GM18502 (cell line): ENCODE results near the gene GFAP.

ENCODE experiments used
- ATAC-seq: cut with Tn5 transposase; IDR thresholded peaks from one replicate; pipeline ENCODE4 v1.9.1; 2021; ENCODE audit warnings: mild to moderate bottlenecking; ENCODE audit not compliant: unreplicated experiment, poor library complexity

GFAP gene

GRCh38 chr17:44903012-44903685 is 12.2 kb downstream of the GFAP start:
- no peak for ATAC-seq

GRCh38 chr17:44902135-44902760 is 13.1 kb downstream of the GFAP start:
- no peak for ATAC-seq

- ATAC-seq, result no peak
These were observed 13.8 kb downstream of the GFAP start for GRCh38 chr17:44901411-44901921.

- no peak for ATAC-seq
These were observed 14.4 kb downstream of the GFAP start for GRCh38 chr17:44900894-44901293.

- peak; percentile 76 for ATAC-seq
These were observed 16.1 kb downstream of the GFAP start, which contains the start of gene EFTUD2 for GRCh38 chr17:44899074-44899782. Gene EFTUD2, minus strand, starts transcription at chr17:44899445. Its CDS starts 4,924 bp downstream, at chr17:44894521.

- no peak for ATAC-seq
These were observed 16.6 kb downstream of the GFAP start for GRCh38 chr17:44898768-44899073.

GRCh38 chr17:44894642-44895041 is 20.7 kb downstream of the GFAP start:
- no peak for ATAC-seq

- no peak for ATAC-seq
These were observed 23.1 kb downstream of the GFAP start for GRCh38 chr17:44892250-44892649.

- no peak for ATAC-seq
These were observed 26.3 kb downstream of the GFAP start for GRCh38 chr17:44889003-44889402.

- ATAC-seq, result no peak
These were observed 27.0 kb downstream of the GFAP start for GRCh38 chr17:44887971-44888954.

- no peak for ATAC-seq
These were observed 28.3 kb downstream of the GFAP start for GRCh38 chr17:44887016-44887415.

GRCh38 chr17:44884941-44885340 is 30.4 kb downstream of the GFAP start:
- ATAC-seq, result no peak

- no peak for ATAC-seq
These were observed 34.2 kb downstream of the GFAP start for GRCh38 chr17:44881145-44881544.

- ATAC-seq, result no peak
These were observed 35.2 kb downstream of the GFAP start for GRCh38 chr17:44880062-44880461.

GRCh38 chr17:44879376-44879775 is 35.9 kb downstream of the GFAP start:
- ATAC-seq, result no peak

GRCh38 chr17:44878627-44879221 is 36.6 kb downstream of the GFAP start:
- ATAC-seq, result no peak

GRCh38 chr17:44877121-44877520 is 38.2 kb downstream of the GFAP start:
- ATAC-seq, result no peak

- no peak for ATAC-seq
These were observed 39.5 kb downstream of the GFAP start for GRCh38 chr17:44875761-44876160.

GRCh38 chr17:44872131-44872768 is 43.0 kb downstream of the GFAP start:
- no peak for ATAC-seq
